ENCODE measurements around the gene DCAF8L1.
"Not testable (repeated sequence)": the region's sequence is repeated elsewhere in the genome, so short reads cannot be mapped to it uniquely, and the experiment has no call there.

Gene DCAF8L1

DNA sequence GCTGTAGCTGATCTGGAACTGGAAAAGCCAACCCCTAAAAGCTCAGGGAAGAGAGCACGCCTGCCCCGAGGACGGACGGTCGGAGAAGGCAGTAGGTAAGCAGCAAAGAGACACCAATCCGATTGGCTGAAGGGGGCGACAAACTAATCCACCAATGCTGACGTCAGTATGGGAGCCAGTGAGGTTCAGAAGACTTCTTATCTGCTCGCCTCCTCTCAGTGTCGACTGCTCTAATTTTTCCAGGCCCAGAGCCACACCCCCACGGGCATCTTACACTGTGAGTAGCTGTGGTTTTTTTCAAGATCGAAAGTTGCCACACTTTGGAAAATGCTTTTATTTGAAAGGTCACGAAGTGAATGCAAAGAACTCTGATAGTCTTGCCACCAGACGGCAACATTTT lies at the start of gene DCAF8L1:
Gene DCAF8L1, minus strand, starts transcription at position 101 of the 400 bp plus-strand sequence. CDS start 115 bp downstream, outside the sequence.
- no peak for DNase-seq

- no peak for DNase-seq
Observed at GRCh38 chrX:28022371-28022770, 41.1 kb upstream of the DCAF8L1 start.

- no peak for DNase-seq
Observed at GRCh38 chrX:28016823-28017222, 35.6 kb upstream of the DCAF8L1 start.

- no peak for DNase-seq
Observed at GRCh38 chrX:28015993-28016392, 34.7 kb upstream of the DCAF8L1 start.

DNA sequence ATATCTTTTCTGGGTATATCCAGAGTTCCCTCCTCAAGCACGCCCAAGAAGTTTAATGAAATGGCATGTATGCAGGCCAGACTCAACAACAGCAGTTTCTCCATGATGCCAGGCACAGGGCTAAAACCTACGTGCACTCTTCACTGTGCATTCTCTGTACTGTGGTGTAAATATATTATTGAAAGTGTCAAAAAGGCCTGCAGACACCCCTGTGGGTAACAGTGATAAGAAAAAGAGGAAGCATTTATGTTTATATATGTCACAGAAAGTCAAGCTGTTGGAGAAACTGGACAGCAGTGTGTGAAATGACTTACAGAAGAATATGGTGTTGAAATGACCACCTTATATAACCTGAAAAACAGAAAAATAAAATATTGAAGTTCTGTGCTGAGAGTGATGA lies 29.6 kb upstream of the DCAF8L1 start:
- no peak for DNase-seq

GRCh38 chrX:27998666-27999065 lies 17.4 kb upstream of the DCAF8L1 start:
- DNase-seq, result no peak

GRCh38 chrX:27997622-27998021 lies 16.4 kb upstream of the DCAF8L1 start:
- no peak for DNase-seq

DNA sequence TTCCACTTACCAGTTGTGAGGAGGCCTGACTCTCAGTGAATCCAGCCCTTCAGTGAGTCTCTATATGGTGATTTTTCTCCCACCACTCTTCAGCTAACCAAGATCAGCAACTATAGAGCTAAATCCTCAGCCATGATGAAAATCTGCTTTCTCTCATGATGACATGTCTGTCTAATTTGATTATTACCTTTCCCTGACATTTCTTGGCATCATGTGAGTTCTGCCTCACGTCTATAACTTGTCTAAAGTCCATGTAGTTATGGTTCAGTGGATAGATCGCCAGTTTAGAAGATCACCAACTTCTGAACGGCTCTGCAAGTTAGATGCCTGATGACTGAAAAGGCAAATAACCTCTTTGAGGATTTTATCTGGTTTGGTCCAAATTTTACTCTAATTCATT lies 14.9 kb upstream of the DCAF8L1 start:
- no peak for DNase-seq

- DNase-seq, result no peak
Observed at GRCh38 chrX:27995611-27996010, 14.4 kb upstream of the DCAF8L1 start.

- no peak for DNase-seq
Observed at GRCh38 chrX:27987862-27988646, 6.8 kb upstream of the DCAF8L1 start.

DNA sequence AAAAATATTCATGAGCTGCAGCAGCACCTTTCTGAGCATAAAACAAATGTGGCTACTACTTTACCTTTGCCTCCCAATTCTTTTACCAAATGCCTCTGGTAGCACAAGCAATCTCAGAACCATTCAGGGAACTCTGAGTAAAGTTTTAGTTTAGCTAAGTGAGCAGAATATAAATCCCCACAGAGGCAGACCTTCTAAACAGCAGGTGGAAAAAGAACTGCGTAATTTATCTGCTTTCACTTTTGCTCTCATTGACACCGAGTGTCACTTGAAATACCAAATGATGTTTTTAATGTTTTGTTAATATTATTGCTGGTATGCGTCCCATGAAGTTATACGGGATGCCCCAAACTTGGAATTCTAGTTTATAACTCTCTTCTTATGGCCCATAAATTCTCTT lies 4.3 kb downstream of the DCAF8L1 start:
- DNase-seq, result not testable (repeated sequence)

DNA sequence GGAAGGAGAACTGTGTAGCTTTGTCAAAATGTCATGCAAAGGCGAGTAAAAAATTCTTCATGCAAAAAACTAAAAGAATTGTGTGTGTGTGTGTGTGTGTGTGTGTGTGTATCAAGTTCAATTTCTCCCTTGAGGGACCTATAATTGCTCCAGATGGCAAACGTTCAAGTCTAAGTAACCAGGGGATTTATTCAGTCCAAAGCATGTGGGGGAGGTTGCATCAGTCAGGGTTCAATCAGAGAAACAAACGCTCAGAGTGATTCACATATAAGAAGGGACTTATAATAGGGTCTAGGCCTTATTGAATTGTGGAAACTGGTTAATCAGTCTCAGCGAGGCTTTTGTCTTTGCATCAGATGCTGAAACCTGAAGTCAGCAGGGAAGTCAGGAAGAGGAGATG lies 5.0 kb downstream of the DCAF8L1 start:
- no peak for DNase-seq

- DNase-seq, result no peak
Observed at GRCh38 chrX:27968878-27969277, 12.4 kb downstream of the DCAF8L1 start.

GRCh38 chrX:27968352-27968751 lies 12.9 kb downstream of the DCAF8L1 start:
- DNase-seq, result no peak

GRCh38 chrX:27966955-27967354 lies 14.3 kb downstream of the DCAF8L1 start:
- DNase-seq, result no peak

GRCh38 chrX:27966492-27966891 lies 14.8 kb downstream of the DCAF8L1 start:
- no peak for DNase-seq

GRCh38 chrX:27965348-27965747 lies 15.9 kb downstream of the DCAF8L1 start:
- DNase-seq, result not testable (repeated sequence)

GRCh38 chrX:27964432-27964831 lies 16.8 kb downstream of the DCAF8L1 start:
- DNase-seq, result no peak

DNA sequence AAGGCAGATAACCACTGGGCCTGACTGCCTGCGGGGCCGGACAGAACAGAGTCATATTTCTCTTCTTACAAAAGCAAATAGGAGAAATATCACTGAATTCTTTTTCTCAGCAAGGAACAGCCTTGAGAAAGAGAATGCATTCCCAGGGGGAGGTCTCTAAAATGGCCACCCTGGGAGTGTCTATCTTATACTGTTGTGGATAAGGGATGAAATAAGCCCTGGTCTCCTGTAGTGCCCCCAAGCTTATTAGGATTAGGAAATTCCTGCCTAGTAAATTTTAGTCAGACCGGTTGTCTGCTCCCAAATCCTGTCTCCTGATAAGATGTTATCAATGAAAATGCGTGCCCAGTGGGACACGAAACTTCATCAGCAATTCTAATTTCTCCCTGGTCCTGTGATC lies 20.8 kb downstream of the DCAF8L1 start:
- not testable (repeated sequence) for DNase-seq

GRCh38 chrX:27953171-27953570 lies 28.1 kb downstream of the DCAF8L1 start:
- no peak for DNase-seq

DNA sequence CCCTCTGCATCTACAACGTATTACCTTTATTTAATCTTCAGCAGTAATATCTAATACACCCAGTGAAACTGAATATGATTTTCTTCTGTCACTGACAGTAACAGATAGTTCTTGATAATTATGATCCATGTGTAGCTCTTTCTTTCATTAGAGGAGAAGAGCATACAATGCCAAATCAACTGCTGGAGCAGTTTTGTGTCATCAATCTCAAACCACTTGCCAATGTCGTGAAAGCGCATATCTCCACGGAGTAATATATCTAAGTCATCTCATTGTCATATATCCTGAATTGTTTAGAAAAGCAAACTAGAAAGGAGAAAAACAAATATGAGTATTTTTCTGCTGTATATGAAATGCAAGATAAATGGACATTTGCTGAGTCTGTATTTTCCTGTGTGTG lies 47.9 kb downstream of the DCAF8L1 start:
- no peak for DNase-seq
